Lung (tissue), 12 donors: ENCODE measurements around the gene PMS2. TPM values are rescaled to one million over a fixed set of nuclear protein-coding genes. Genes with fewer than 3 reads are reported as not detected.
A peak's percentile ranks its signal among the peaks of the same experiment; 100 is the strongest.
"Not testable (repeated sequence)": the region's sequence is repeated elsewhere in the genome, so short reads cannot be mapped to it uniquely, and the experiment has no call there.

Experiments used
- ATAC-seq: fragments of 200-7000 bp; cut with Tn5 transposase; one replicate; pipeline ENCODE4 v1.9.1; 2020; ENCODE audit warnings: moderate number of reproducible peaks; ENCODE audit not compliant: insufficient read depth, low FRiP score
- DNase-seq, 3 donors: peaks; one replicate each; pipeline ENCODE4 v3.0.0-alpha.2; 2013 to 2017
- H3K27ac ChIP-seq, 2 donors: one replicate each; pipeline ENCODE4 v1.5.1; 2013; ENCODE audit warnings: mild to moderate bottlenecking in 2 of 2, moderate library complexity in 2 of 2, control low read depth in 1 of 2, inconsistent platforms in 1 of 2, low read depth in 1 of 2, low read length in 1 of 2
- H3K27me3 ChIP-seq, 3 donors: one replicate each; pipeline ENCODE4 v1.5.1; 2013; ENCODE audit warnings: low read length in 2 of 3; ENCODE audit not compliant: control insufficient read depth in 3 of 3, insufficient read depth in 3 of 3
- H3K36me3 ChIP-seq, 4 donors: one replicate each; pipeline ENCODE4 v1.5.1; 2013; ENCODE audit warnings: low read length in 4 of 4, mild to moderate bottlenecking in 1 of 4, moderate library complexity in 1 of 4; ENCODE audit not compliant: control insufficient read depth in 4 of 4, insufficient read depth in 4 of 4
- H3K4me1 ChIP-seq, 5 donors: one replicate each; pipeline ENCODE4 v1.5.1; 2013; ENCODE audit warnings: low read length in 5 of 5, mild to moderate bottlenecking in 2 of 5, moderate library complexity in 1 of 5; ENCODE audit not compliant: control insufficient read depth in 5 of 5, insufficient read depth in 5 of 5
- H3K4me3 ChIP-seq: one replicate; pipeline ENCODE4 v1.5.1; 2013; ENCODE audit warnings: mild to moderate bottlenecking, control low read depth, moderate library complexity
- H3K9ac ChIP-seq, 2 donors: one replicate each; pipeline ENCODE4 v1.5.1; 2013; ENCODE audit warnings: low read length in 2 of 2, control low read depth in 1 of 2; ENCODE audit not compliant: insufficient read depth in 1 of 2
- H3K9me3 ChIP-seq, 4 donors: one replicate each; pipeline ENCODE4 v1.5.1; 2013; ENCODE audit warnings: low read length in 3 of 4, mild to moderate bottlenecking in 1 of 4, moderate library complexity in 1 of 4; ENCODE audit not compliant: control insufficient read depth in 4 of 4, insufficient read depth in 3 of 4
- WGBS, 2 donors: extraction: QIAGEN DNeasy Blood & Tissue Kit; methylation state at CpG; one replicate each; pipeline ENCODE4 v1.1.7; 2013; 5-methylcytosine and 5-hydroxymethylcytosine counted together
- polyA plus RNA-seq, 2 donors: library from polyadenylated mRNA; stranded (reverse); fragments of 200-250 nt; gene quantifications; one replicate each; pipeline ENCODE4 v1.2.1, GENCODE V29; 2013
- total RNA-seq, 2 donors: library from RNA; depleted of rRNA in 1 of 2; stranded (reverse); fragments of >200 nt in 1 of 2; gene quantifications; one replicate each; pipeline ENCODE4 v1.2.1, GENCODE V29; 2014 to 2021
- TF ChIP-seq, protein P1 (sequence below): IDR thresholded peaks from 2 replicates; pipeline ENCODE4 v1.5.1; 2012; ENCODE audit warnings: mild to moderate bottlenecking; ENCODE audit errors: control extremely low read depth, extremely low read depth
- donor health status: control.
- donor health status: control.
- donor health status: Bipolar disorder and iron deficiency.
- donor health status: healthy.
- donor health status: DM: yes; HTN: yes; CAD: no.

The PMS2 gene
- total and polyA plus RNA-seq, 4 donors = 3.5 to 19.1 (median 7.9) TPM

DNA sequence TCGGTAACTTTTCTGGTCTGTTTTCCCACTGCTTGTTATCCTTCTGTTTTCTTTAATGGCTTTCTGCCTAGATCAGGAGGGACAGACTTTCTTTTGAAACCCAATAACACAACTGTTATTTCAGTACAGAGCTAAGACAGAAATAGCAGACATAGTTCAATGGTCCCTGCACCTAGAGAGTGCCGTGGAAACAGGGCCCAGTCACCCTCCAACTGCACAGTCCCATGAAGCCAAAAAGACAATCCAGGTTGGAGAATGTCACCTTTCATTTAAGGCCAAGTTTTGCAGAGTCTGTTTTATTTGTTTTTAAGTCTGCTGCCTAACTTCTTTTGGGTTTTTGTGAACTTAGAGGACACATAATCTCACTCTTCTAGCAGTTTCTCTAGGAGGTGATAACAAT lies 2.7 kb upstream of the PMS2 start:
- no peak overlapping the region for H3K27ac ChIP-seq

DNA sequence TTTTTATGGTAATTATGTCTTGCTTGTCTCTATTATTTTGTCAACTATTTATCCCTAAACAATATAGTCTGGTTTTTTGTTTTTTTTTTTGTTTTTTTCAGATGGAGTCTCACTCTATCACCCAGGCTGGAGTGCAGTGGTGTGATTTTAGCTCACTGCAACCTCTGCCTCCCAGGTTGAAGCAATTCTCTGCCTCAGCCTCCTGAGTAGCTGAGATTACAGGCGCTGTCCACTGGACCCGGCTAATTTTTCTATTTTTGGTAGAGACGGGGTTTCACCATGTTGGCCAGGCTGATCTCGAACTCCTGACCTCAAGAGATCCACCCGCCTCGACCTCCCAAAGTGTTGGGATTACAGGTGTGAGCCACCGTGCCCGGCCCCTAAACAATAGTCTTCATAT lies 1.5 kb upstream of the PMS2 start:
- not testable (repeated sequence) for H3K4me3 ChIP-seq, ATAC-seq, H3K27me3 ChIP-seq, H3K27ac ChIP-seq, DNase-seq, H3K9ac ChIP-seq, H3K36me3 ChIP-seq, H3K9me3 ChIP-seq
- 92 to 94% methylated on average over 8 of the region's 8 CpGs for WGBS, 2 donors
- H3K4me1 ChIP-seq = peaks cover 0 to 16% (median 6%) of the 10 kb centered on the region in 5 donors

More for the DNA sequence above, 2.7 kb upstream of the PMS2 start:
- 88 to 91% methylated on average over 2 of the region's 2 CpGs for WGBS, 2 donors
- ATAC-seq = no peak
- no peak overlapping the region for H3K9ac ChIP-seq
- peaks cover 0 to 10% (median 5%) of the 10 kb centered on the region in 4 donors for H3K36me3 ChIP-seq
- no peaks in the 10 kb centered on the region for H3K27me3 ChIP-seq
- H3K9me3 ChIP-seq = no peaks in the 10 kb centered on the region
- no peak for DNase-seq
- H3K4me3 ChIP-seq = no peak overlapping the region
- peaks cover 0 to 16% (median 6%) of the 10 kb centered on the region in 5 donors for H3K4me1 ChIP-seq
- TF ChIP-seq, protein P1, sequence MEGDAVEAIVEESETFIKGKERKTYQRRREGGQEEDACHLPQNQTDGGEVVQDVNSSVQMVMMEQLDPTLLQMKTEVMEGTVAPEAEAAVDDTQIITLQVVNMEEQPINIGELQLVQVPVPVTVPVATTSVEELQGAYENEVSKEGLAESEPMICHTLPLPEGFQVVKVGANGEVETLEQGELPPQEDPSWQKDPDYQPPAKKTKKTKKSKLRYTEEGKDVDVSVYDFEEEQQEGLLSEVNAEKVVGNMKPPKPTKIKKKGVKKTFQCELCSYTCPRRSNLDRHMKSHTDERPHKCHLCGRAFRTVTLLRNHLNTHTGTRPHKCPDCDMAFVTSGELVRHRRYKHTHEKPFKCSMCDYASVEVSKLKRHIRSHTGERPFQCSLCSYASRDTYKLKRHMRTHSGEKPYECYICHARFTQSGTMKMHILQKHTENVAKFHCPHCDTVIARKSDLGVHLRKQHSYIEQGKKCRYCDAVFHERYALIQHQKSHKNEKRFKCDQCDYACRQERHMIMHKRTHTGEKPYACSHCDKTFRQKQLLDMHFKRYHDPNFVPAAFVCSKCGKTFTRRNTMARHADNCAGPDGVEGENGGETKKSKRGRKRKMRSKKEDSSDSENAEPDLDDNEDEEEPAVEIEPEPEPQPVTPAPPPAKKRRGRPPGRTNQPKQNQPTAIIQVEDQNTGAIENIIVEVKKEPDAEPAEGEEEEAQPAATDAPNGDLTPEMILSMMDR = no peak

DNA sequence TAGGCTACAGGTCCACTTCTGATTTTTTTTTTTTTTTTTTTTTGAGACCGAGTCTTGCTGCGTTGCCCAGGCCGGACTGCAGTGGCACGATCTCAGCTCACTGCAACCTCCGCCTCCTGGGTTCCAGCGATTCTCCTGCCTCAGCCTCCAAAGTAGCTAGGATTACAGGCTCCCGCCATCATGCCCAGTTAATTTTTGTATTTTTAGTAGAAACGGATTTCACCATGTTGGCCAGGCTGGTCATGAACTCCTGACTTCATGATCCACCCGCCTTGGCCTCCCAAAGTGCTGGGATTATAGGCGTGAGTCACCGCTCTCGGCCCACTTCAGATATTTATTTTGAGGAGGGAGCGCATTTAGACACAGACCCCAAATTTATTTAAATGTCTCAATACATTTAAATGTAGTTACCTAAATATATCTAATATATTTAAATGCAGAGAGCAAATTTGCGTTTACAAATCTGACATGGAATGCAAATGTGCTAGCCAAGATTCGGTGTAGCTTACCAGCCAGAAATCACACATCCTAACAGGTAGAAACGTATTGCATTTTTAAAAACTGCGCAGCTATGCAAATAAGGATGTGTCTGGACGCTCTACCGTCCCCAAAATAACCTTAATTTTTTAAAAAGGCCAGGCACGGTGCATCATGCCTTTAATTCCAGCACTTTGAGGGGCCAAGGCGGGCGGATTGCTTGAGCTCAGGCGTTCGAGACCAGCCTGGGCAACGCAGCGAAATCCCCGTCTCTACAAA lies 836 bp downstream of the PMS2 start:
- peak overlapping the region in 1 of 2 donors; percentile 71 for H3K9ac ChIP-seq
- peak overlapping the region; percentile 45 for H3K4me3 ChIP-seq
- H3K4me1 ChIP-seq = peaks cover 0 to 16% (median 6%) of the 10 kb centered on the region in 5 donors
- H3K36me3 ChIP-seq, H3K27ac ChIP-seq, ATAC-seq, H3K27me3 ChIP-seq, DNase-seq, H3K9me3 ChIP-seq: not testable (repeated sequence)
- WGBS, 2 donors = 47 to 51% methylated on average over 27 of the region's 27 CpGs

DNA sequence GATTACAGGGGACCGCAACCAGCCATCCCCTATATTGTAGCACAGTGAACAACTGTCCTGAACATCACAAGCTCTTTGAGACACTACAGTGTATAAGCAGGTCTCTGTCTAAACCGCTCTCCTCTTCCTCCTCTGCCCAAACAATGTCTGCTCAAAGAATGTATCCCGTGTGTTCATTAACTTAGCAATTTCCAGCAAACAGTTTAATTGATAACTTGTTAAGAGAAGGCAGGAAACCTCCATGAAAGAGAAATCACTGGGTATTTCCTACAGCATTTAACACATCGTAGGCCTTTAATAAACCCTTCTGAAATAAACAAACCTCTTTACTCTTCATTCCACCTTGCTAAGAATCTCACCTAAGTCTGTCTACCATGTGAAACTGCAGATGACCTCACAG lies 1.5 kb downstream of the PMS2 start:
- H3K36me3 ChIP-seq = peaks cover 0 to 4% (median 2%) of the 10 kb centered on the region in 4 donors
- ATAC-seq = no peak
- no peaks in the 10 kb centered on the region for H3K9me3 ChIP-seq
- H3K9ac ChIP-seq = no peak overlapping the region
- H3K27me3 ChIP-seq = no peaks in the 10 kb centered on the region
- H3K4me1 ChIP-seq = peaks cover 0 to 16% (median under 1%) of the 10 kb centered on the region in 5 donors
- 60 to 72% methylated on average over 4 of the region's 4 CpGs for WGBS, 2 donors
- TF ChIP-seq, protein P1 = no peak
- H3K27ac ChIP-seq = no peak overlapping the region
- H3K4me3 ChIP-seq = no peak overlapping the region
- DNase-seq = no peak
